ENCODE results near the gene SIGLEC12. TPM values are rescaled to one million over a fixed set of nuclear protein-coding genes. Genes with fewer than 3 reads are reported as not detected.
"Not testable (repeated sequence)": the region's sequence is repeated elsewhere in the genome, so short reads cannot be mapped to it uniquely, and the experiment has no call there.

The SIGLEC12 gene
- total RNA-seq, 4 donors from 2014 or later = 0.11 TPM; not detected in 3

DNA sequence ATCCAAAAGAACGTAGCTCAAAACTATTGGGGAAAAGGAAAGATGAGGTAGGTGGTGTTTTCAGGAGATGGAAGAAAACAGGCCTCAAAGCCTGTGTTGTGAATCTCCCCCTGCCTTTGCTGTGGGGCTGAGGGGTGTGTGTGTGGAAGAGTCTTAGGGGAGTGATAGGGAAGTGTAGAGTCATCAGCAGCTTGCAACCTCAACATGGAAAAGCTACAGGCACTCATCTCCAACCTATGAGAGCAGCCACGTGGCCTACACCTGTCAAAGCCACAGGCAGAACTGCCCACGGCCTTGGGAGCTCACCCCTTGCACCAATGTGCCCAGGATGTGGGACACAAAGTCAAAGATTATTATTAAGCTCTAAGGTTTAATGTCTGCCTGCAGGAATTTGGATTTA is 4.3 kb upstream of the SIGLEC12 start:
- DNase-seq = no peak
- Histone ChIP-seq H3K4me1 (no peaks in the 10 kb centered on the region), H3K27ac (no peak overlapping the region), H3K36me3 (no peaks in the 10 kb centered on the region), H3K4me3 (replicated peaks in 1 of 3) (no peak overlapping the region), H3K27me3 (no peaks in the 10 kb centered on the region), H3K9me3 (no peaks in the 10 kb centered on the region)
- intact Hi-C loops (cut with DNase I) = no loop called here
- WGBS, 2 donors = 36 to 46% methylated on average over 3 of the region's 3 CpGs
- TF ChIP-seq, protein P1, sequence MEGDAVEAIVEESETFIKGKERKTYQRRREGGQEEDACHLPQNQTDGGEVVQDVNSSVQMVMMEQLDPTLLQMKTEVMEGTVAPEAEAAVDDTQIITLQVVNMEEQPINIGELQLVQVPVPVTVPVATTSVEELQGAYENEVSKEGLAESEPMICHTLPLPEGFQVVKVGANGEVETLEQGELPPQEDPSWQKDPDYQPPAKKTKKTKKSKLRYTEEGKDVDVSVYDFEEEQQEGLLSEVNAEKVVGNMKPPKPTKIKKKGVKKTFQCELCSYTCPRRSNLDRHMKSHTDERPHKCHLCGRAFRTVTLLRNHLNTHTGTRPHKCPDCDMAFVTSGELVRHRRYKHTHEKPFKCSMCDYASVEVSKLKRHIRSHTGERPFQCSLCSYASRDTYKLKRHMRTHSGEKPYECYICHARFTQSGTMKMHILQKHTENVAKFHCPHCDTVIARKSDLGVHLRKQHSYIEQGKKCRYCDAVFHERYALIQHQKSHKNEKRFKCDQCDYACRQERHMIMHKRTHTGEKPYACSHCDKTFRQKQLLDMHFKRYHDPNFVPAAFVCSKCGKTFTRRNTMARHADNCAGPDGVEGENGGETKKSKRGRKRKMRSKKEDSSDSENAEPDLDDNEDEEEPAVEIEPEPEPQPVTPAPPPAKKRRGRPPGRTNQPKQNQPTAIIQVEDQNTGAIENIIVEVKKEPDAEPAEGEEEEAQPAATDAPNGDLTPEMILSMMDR (IDR thresholded peaks at IDR 0.05) = no peak
- TF ChIP-seq POLR2A (IDR thresholded peaks at IDR 0.05) = no peak

DNA sequence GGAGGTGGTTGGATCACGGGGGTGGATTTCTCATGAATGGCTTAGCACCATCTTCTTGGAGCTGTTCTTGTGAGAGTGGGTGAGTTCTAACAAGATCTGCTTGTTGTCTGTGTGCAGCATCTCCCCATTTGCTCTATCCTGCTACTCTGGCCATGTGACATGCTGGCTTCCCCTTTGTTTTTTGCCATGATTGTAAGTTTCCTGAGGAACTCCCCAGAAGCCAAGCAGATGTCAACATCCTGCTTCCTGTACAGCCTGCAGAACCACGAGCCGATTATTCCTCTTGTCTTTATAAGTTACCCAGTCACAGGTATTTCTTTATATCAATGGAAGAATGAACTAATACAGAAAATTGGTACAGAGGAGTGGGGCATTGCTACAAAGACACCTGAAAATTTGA is 2.3 kb upstream of the SIGLEC12 start:
- Histone ChIP-seq H3K36me3 (no peaks in the 10 kb centered on the region), H3K27me3 (no peaks in the 10 kb centered on the region), H3K4me3 (replicated peaks in 1 of 3) (no peak overlapping the region), H3K4me1 (no peaks in the 10 kb centered on the region), H3K27ac (no peak overlapping the region), H3K9me3 (no peaks in the 10 kb centered on the region)
- intact Hi-C loops (cut with DNase I) = no loop called here
- TF ChIP-seq, protein P1 (IDR thresholded peaks at IDR 0.05) = no peak
- WGBS, 2 donors = 57% methylated on average over 3 of the region's 3 CpGs
- no peak for DNase-seq

- 76 to 89% methylated on average over 5 of the region's 5 CpGs for WGBS, 2 donors
- DNase-seq = no peak
- intact Hi-C loops (cut with DNase I) = no loop called here
- Histone ChIP-seq H3K9me3 (no peaks in the 10 kb centered on the region), H3K4me1 (no peaks in the 10 kb centered on the region), H3K27ac (no peak overlapping the region), H3K27me3 (no peaks in the 10 kb centered on the region), H3K36me3 (no peaks in the 10 kb centered on the region), H3K4me3 (replicated peaks in 1 of 3) (no peak overlapping the region)
- TF ChIP-seq POLR2A (IDR thresholded peaks at IDR 0.05) = no peak
- TF ChIP-seq, protein P1 (IDR thresholded peaks at IDR 0.05) = no peak
These were observed 1.8 kb upstream of the SIGLEC12 start for GRCh38 chr19:51503286-51503817.

DNA sequence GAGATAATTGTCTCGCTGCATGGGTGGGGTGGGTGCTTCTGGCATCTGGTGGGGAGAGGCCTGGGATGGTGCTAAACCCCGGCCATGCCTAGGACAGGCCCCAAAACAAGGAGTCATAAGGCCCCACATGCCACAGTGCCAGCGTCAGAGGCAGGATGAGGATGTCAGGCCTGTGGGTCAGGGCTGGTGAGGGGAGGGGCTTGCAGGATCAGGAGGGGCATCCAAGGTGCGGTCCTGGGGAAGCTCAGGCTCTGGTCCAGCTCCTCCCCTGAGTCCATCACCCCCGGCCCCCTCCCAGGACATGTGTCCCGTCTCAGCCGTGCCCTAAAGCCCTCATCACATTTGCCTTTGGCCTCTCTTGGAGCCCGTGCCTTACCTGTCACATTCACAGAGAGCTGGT is 669 bp downstream of the SIGLEC12 start:
- H3K27me3 ChIP-seq; intact Hi-C loops (cut with DNase I); DNase-seq; H3K9me3 ChIP-seq; H3K36me3 ChIP-seq; H3K4me1 ChIP-seq; H3K4me3 ChIP-seq (replicated peaks in 1 of 3); H3K27ac ChIP-seq: not testable (repeated sequence)
- WGBS, 2 donors = 55 to 68% methylated on average over 8 of the region's 8 CpGs

DNA sequence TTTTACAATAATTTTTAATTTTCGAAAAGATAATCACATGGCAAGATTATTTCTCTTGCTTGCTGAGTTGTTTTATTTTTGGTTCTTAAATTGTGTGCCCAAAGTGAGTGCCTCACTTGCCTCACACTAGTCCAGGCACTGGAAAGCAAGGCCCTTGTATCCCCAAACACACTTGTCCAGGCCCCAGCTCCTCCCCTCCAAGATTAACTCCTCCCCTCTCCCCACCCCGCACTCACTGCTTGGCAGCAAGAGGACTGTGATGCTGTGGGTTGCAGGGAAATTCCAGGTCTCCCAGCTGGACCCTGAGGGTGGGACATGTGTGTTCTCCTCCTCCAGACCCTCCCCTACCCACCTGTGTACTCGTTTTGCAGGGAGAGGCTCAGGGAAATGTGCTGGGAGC is 3.9 kb downstream of the SIGLEC12 start:
- no peak for TF ChIP-seq POLR2A (IDR thresholded peaks at IDR 0.05)
- TF ChIP-seq, protein P1 (IDR thresholded peaks at IDR 0.05) = no peak
- Histone ChIP-seq H3K27me3 (no peaks in the 10 kb centered on the region), H3K4me1 (no peaks in the 10 kb centered on the region), H3K9me3 (no peaks in the 10 kb centered on the region), H3K36me3 (no peaks in the 10 kb centered on the region), H3K27ac (no peak overlapping the region), H3K4me3 (replicated peaks in 1 of 3) (no peak overlapping the region)
- WGBS, 2 donors = 34 to 50% methylated on average over 3 of the region's 3 CpGs
- intact Hi-C loops (cut with DNase I) = no loop called here
- DNase-seq = no peak

DNA sequence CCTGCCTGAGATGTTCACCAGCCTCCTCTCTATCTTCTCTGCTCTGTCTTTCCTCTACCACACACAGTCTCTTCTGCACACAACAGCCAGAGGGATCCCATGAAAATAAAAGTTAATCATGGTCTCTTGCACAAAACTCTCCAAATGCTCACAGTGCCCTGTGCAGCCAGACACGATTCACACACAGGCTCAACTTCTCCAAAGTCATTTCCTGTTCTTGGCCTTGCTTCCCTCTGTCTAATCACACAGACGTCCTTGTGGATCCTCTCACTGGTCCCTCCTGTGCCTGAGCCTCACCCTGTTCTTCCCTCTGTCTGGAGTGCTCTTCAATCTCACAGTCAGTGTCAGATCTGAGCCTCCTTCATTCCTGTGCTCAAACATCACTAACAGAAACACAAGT is 7.8 kb downstream of the SIGLEC12 start:
- intact Hi-C loops (cut with DNase I) = no loop called here
- no peak overlapping the region for H3K4me3 ChIP-seq (replicated peaks in 1 of 3)
- DNase-seq = no peak

More for the DNA sequence above, 7.8 kb downstream of the SIGLEC12 start:
- 29 to 40% methylated on average over 2 of the region's 2 CpGs for WGBS, 2 donors
- H3K27me3 ChIP-seq = no peaks in the 10 kb centered on the region
- H3K4me1 ChIP-seq = no peaks in the 10 kb centered on the region
- no peak overlapping the region for H3K27ac ChIP-seq
- H3K9me3 ChIP-seq = no peaks in the 10 kb centered on the region
- H3K36me3 ChIP-seq = no peaks in the 10 kb centered on the region
- TF ChIP-seq, protein P1 (IDR thresholded peaks at IDR 0.05) = no peak
- no peak for TF ChIP-seq POLR2A (IDR thresholded peaks at IDR 0.05)

All from thyroid gland (tissue), 4 donors.